OCI-M2 (cell line): Measurements from ENCODE around the gene LONP2.
"Not testable (repeated sequence)": the region's sequence is repeated elsewhere in the genome, so short reads cannot be mapped to it uniquely, and the experiment has no call there.

Experiments used
- DNase-seq: peaks from one replicate; lab custom pipeline; 2025; ENCODE audit not compliant: unreplicated experiment; lab: John Stamatoyannopoulos, UW

The LONP2 gene

GRCh38 chr16:48235556-48236136 is 8.5 kb upstream of the LONP2 start:
- no peak for DNase-seq

- DNase-seq, result no peak
These were observed 7.8 kb upstream of the LONP2 start for GRCh38 chr16:48236286-48236685.

- DNase-seq, result not testable (repeated sequence)
These were observed 4.0 kb upstream of the LONP2 start for GRCh38 chr16:48240147-48240546.

GRCh38 chr16:48244863-48245195 is 729 bp downstream of the LONP2 start:
- no peak for DNase-seq

GRCh38 chr16:48246066-48246465 is 2.0 kb downstream of the LONP2 start:
- DNase-seq, result no peak

GRCh38 chr16:48247311-48247710 is 3.2 kb downstream of the LONP2 start, which contains the start of gene ABCC11:
ABCC11 (minus strand) TSS chr16:48247539; CDS start chr16:48231921, 15,618 bp downstream.
- no peak for DNase-seq

GRCh38 chr16:48250520-48251278 is 6.6 kb downstream of the LONP2 start:
- DNase-seq, result no peak

- no peak for DNase-seq
These were observed 7.9 kb downstream of the LONP2 start for GRCh38 chr16:48252013-48252412.

DNA sequence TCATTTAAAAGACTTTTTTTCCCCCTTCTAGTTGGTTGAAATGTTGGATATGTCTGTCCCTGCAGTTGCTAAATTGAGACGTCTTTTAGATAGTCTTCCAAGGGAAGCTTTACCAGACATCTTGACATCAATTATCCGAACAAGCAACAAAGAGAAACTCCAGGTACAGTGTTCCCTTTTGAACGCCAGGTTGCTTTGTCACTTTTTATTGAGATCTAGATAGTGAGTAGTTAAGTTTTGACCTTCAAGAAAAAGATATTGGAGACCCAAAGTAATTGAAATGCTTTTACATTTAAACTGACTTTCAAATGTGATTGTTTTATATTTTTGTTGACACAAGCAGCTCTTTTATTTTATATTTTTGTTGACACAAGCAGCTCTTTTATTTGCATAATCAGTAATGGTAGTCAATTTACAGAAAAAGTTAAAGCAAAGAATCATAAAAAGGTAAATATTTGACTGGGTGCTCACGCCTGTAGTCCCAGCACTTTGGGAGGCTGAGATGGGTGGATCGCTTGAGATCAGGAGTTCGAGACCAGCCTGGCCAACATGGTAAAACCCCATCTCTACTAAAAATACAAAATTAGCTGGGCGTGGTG is 12.6 kb downstream of the LONP2 start:
- DNase-seq, result no peak

- DNase-seq, result no peak
These were observed 17.5 kb downstream of the LONP2 start for GRCh38 chr16:48261569-48261968.

GRCh38 chr16:48262631-48263030 is 18.5 kb downstream of the LONP2 start:
- DNase-seq, result no peak

- DNase-seq, result no peak
These were observed 24.9 kb downstream of the LONP2 start for GRCh38 chr16:48269011-48269410.

DNA sequence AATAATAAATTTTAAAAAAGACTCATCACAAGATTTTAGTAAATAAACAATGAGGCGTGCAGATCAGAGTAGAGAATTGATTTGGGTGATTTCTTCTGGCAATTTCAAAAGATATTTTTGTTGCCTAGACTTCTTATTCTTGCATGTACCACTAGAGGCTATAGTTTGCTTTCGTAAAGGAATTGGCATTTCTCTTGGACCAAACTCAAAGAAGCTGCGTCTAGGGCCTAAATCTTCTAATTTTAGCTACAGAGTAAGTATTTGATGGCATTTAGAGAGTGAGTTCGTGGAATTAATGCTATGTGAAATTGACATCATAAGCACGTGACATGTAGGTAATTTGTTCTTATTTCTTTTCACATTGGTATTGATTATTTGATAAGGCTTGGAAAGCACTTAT is 27.6 kb downstream of the LONP2 start:
- DNase-seq, result no peak

GRCh38 chr16:48272837-48273421 is 28.8 kb downstream of the LONP2 start:
- DNase-seq, result no peak

DNA sequence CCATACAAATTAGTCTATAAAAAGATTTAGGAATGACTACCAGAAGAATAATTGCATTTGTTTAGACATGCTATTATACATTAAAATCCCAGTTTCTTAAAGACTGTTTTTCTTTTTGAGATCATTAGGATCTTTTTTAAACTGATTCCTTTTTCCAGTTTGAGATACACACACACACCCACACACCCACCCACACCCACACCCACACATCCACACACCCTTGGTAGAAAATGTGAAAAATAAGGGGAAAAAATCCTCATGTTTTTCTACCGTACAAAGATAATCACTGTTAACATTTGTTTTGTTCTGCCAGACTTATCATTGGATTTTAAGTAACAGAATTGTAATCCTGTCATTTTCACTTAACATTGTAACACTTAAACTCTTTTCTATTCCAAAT is 30.4 kb downstream of the LONP2 start:
- no peak for DNase-seq

GRCh38 chr16:48276102-48276501 is 32.0 kb downstream of the LONP2 start:
- no peak for DNase-seq

DNA sequence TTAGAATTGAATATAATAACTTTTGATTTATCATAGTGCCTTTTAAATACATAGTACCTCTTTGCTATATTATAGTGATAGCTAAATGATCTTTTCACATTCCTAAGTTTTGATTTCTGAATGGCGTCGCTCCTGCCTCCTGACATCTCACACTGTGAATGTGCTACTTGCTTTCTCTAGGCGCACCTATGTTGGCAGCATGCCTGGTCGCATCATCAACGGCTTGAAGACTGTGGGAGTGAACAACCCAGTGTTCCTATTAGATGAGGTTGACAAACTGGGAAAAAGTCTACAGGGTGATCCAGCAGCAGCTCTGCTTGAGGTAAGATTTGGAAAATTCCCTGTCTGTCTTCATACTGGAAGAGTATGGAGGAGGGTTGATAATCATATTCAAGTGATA is 33.1 kb downstream of the LONP2 start:
- no peak for DNase-seq

GRCh38 chr16:48279199-48279598 is 35.1 kb downstream of the LONP2 start:
- DNase-seq, result no peak

DNA sequence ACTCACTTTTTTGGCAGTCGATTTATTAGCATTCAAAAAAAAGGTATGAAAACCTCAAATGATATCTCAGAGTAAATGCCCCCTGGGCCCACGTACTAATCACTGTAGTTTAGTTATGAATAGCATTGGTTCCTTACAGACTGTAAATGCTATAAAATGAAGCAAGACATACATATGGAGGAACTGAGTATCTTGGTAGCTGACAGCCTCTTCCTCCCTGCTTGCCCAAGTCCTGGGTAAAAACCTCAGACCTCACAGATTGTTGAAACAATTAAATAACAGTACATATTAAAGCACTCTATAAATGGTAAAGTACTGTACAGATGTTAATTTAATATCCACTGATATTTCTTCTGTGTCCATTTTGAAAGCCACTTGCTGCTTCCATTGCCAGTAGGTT is 36.4 kb downstream of the LONP2 start:
- no peak for DNase-seq

GRCh38 chr16:48282636-48283263 is 38.6 kb downstream of the LONP2 start:
- DNase-seq, result no peak

GRCh38 chr16:48284772-48285409 is 40.8 kb downstream of the LONP2 start:
- no peak for DNase-seq
